BJ (cell line): Measurements from ENCODE around the gene FLRT2. TPM values are rescaled to one million over a fixed set of nuclear protein-coding genes. Genes with fewer than 3 reads are reported as not detected.

ENCODE experiments used
- CTCF ChIA-PET: fragments of 350-600 bp; formaldehyde crosslinking; extraction: SDS; loops from one replicate; lab custom pipeline; 2021; ENCODE audit warnings: antibody characterized with exemption, inconsistent platforms; lab: Yijun Ruan, JAX
- POLR2A ChIA-PET: fragments of 300-600 bp; sonication (Branson Sonifier 250); formaldehyde crosslinking; extraction: SDS; loops from one replicate; lab custom pipeline; 2021; ENCODE audit warnings: antibody characterized with exemption; lab: Charles Lee
- DNase-seq: peaks from one replicate; pipeline ENCODE4 v3.0.0-alpha.2; 2011; ENCODE audit warnings: low read depth
- H3K27me3 ChIP-seq: 2 replicates; pipeline ENCODE4 v1.6.0; 2011; ENCODE audit warnings: low read length; ENCODE audit not compliant: control insufficient read depth, insufficient read depth
- H3K36me3 ChIP-seq: 2 replicates; pipeline ENCODE4 v1.5.1; 2011; ENCODE audit warnings: low read length; ENCODE audit not compliant: control insufficient read depth, insufficient read depth
- H3K4me3 ChIP-seq: 2 replicates; pipeline ENCODE4 v1.5.1; 2011; ENCODE audit warnings: low read depth, mild to moderate bottlenecking, control low read depth, low read length
- CTCF ChIP-seq: IDR thresholded peaks from 2 replicates; pipeline ENCODE4 v1.5.1; 2011; ENCODE audit warnings: low read depth, mild to moderate bottlenecking, control low read depth, inconsistent platforms, low read length, moderate library complexity; ENCODE audit not compliant: insufficient read depth
- polyA plus RNA-seq: library from polyadenylated mRNA; depleted of rRNA; stranded (reverse); fragments of >200 nt; gene quantifications from 2 replicates; pipeline ENCODE4 v1.2.3, GENCODE V29; 2011

Gene FLRT2
- polyA plus RNA-seq, 1 experiment, result 16.7 TPM

GRCh38 chr14:85542623-85543022 is 12.7 kb downstream of the FLRT2 start:
- no peak for DNase-seq
- H3K36me3 ChIP-seq, result no peaks in the 10 kb centered on the region
- TF ChIP-seq CTCF, result no peak
- no peak overlapping the region for H3K4me3 ChIP-seq
- ChIA-PET POLR2A (no interaction called here), CTCF (interaction anchor here (0.6 to 1.6 kb wide), 2 partner anchors 14 to 470 kb away, joined by 3 to 4 read pairs; no protein-coding TSS in a partner anchor)
- H3K27me3 ChIP-seq, result no peaks in the 10 kb centered on the region

GRCh38 chr14:85545738-85546137 is 15.8 kb downstream of the FLRT2 start:
- no peak for DNase-seq
- ChIA-PET POLR2A (no interaction called here), CTCF (no interaction called here)
- no peak for TF ChIP-seq CTCF
- Histone ChIP-seq H3K27me3 (no peaks in the 10 kb centered on the region), H3K4me3 (no peak overlapping the region), H3K36me3 (peaks cover 1% of the 10 kb centered on the region; the same call in 1 of the 2 replicates)

- DNase-seq, result no peak
- no peak for TF ChIP-seq CTCF
- peaks cover 1% of the 10 kb centered on the region; the same call in 1 of the 2 replicates for H3K36me3 ChIP-seq
- no peaks in the 10 kb centered on the region for H3K27me3 ChIP-seq
- CTCF ChIA-PET, result interaction anchor here (0.8 kb wide), 1 partner anchor 65 kb away, joined by 4 read pairs; no protein-coding TSS in a partner anchor
- POLR2A ChIA-PET, result no interaction called here
- H3K4me3 ChIP-seq, result no peak overlapping the region
Observed at GRCh38 chr14:85546390-85546789, 16.4 kb downstream of the FLRT2 start.

GRCh38 chr14:85549697-85550096 is 19.8 kb downstream of the FLRT2 start:
- Histone ChIP-seq H3K27me3 (no peaks in the 10 kb centered on the region), H3K36me3 (peaks cover 1% of the 10 kb centered on the region; the same call in 1 of the 2 replicates), H3K4me3 (no peak overlapping the region)
- ChIA-PET POLR2A (no interaction called here), CTCF (no interaction called here)
- DNase-seq, result no peak
- TF ChIP-seq CTCF, result no peak

GRCh38 chr14:85554106-85554505 is 24.2 kb downstream of the FLRT2 start:
- no peak overlapping the region for H3K4me3 ChIP-seq
- H3K27me3 ChIP-seq, result no peaks in the 10 kb centered on the region
- no peak for TF ChIP-seq CTCF
- POLR2A ChIA-PET, result no interaction called here
- DNase-seq, result no peak
- peaks cover 1% of the 10 kb centered on the region; the same call in 1 of the 2 replicates for H3K36me3 ChIP-seq
- CTCF ChIA-PET, result interaction anchor here (0.7 to 1.2 kb wide), 2 partner anchors 19 to 930 kb away, joined by 3 read pairs; no protein-coding TSS in a partner anchor
